Right lobe of liver (tissue), 4 donors: ENCODE data around the gene MEGF8.

Experiments used
- CTCF ChIP-seq, 4 donors: fragments of 200-600 bp in 3 of 4; fragments of 450-650 bp in 1 of 4; IDR thresholded peaks; one replicate each; pipeline versions ENCODE4 v1.5.1 to v1.8.0; 2016 to 2022; ENCODE audit warnings: antibody characterized with exemption in 4 of 4, mild to moderate bottlenecking in 2 of 4
- POLR2A ChIP-seq: fragments of 450-650 bp; IDR thresholded peaks from one replicate; pipeline ENCODE4 v1.6.1; 2017; ENCODE audit warnings: antibody characterized with exemption, mild to moderate bottlenecking
- donor health status: DM: no; HTN: no; CAD: no.
- donor health status: DM: no; HTN: no; CAD: no.
- donor health status: DM: no; HTN: yes; CAD: no.

DNA sequence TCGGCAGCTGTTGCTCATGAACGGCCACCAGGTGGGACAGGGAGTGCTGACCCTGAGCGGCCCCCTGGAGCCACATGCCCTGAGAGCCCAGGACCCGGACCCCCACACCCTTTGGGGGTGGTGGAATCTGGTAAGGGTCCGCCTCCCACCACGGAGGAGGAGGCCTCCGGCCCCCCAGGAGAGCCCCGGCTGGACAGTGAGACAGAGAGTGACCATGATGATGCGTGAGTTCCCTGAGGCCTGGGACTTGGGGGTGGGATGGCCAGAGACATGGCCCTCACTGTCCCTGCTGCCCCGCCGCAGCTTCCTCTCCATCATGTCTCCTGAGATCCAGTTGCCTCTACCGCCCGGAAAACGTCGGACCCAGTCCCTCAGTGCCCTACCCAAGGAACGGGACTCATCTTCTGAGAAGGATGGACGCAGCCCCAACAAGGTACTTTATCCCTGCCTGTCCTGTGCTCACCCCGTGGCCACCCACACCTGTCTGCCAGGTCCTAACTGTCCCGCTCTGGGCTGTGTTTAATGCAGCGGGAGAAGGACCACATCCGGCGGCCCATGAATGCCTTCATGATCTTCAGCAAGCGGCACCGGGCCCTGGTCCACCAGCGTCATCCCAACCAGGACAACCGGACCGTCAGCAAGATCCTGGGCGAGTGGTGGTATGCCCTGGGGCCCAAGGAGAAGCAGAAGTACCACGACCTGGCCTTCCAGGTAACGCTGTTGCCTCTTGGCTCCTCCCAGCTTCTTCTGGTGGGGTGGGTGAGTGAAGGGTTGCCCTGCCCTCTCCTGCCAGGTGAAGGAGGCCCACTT, 38.2 kb upstream of the MEGF8 start:
- TF ChIP-seq CTCF (IDR thresholded peaks at IDR 0.05) (no peak), POLR2A (no peak)
